Measurements from ENCODE around the gene PCCA. TPM values are rescaled to one million over a fixed set of nuclear protein-coding genes. Genes with fewer than 3 reads are reported as not detected.
A peak's percentile ranks its signal among the peaks of the same experiment; 100 is the strongest.

Gene PCCA
- total RNA-seq, 1 donor from 2014 or later: 9.7 TPM

GRCh38 chr13:100184095-100184494, 95.2 kb downstream of the PCCA start:
- no peak overlapping the region for H3K4me3 Mint-ChIP-seq
- no peak overlapping the region for H3K27ac Mint-ChIP-seq
- H3K36me3 Mint-ChIP-seq (ENCODE audit: low read depth): peaks cover 2% of the 10 kb centered on the region
- peaks cover 25% of the 10 kb centered on the region for H3K4me1 Mint-ChIP-seq (ENCODE audit: low read depth)
- H3K9me3 Mint-ChIP-seq: no peaks in the 10 kb centered on the region
- intact Hi-C loops (cut with micrococcal nuclease): no loop called here
- H3K27me3 Mint-ChIP-seq (ENCODE audit: insufficient read depth): no peaks in the 10 kb centered on the region
- DNase-seq (ENCODE audit: low spot score): no peak

- Mint-ChIP-seq H3K9me3 (no peaks in the 10 kb centered on the region), H3K27ac (no peak overlapping the region), H3K4me3 (no peak overlapping the region), H3K36me3 (ENCODE audit: low read depth) (no peaks in the 10 kb centered on the region), H3K27me3 (ENCODE audit: insufficient read depth) (no peaks in the 10 kb centered on the region), H3K4me1 (ENCODE audit: low read depth) (no peaks in the 10 kb centered on the region)
- intact Hi-C loops (cut with micrococcal nuclease): no loop called here
- DNase-seq (ENCODE audit: low spot score): no peak
Measured at GRCh38 chr13:100195568-100195967, 106.7 kb downstream of the PCCA start.

DNA sequence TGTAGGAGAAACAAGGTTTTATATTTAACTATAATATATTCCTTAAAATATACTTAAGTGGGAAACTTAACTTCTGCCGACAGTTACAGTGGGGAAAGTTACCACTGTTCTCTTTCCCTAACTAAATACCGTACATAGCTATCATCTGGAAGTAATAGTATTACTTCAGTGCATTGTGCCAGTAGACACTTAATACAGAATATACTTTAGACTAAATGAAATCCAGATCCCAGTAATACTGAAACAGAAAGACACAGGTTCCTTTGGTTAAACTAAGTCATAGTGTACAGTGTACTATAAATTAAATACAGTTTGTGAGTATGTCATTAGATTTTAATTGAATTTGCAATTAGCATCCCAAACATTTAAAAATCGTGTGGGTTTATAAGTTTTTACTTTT, 107.5 kb downstream of the PCCA start:
- Mint-ChIP-seq H3K9me3 (no peaks in the 10 kb centered on the region), H3K4me1 (ENCODE audit: low read depth) (no peaks in the 10 kb centered on the region), H3K4me3 (no peak overlapping the region)

GRCh38 chr13:100197116-100197515, 108.2 kb downstream of the PCCA start:
- Mint-ChIP-seq H3K4me3 (no peak overlapping the region), H3K4me1 (ENCODE audit: low read depth) (no peaks in the 10 kb centered on the region), H3K27ac (no peak overlapping the region), H3K9me3 (no peaks in the 10 kb centered on the region), H3K36me3 (ENCODE audit: low read depth) (peaks cover 1% of the 10 kb centered on the region), H3K27me3 (ENCODE audit: insufficient read depth) (no peaks in the 10 kb centered on the region)
- intact Hi-C loops (cut with micrococcal nuclease): no loop called here
- no peak for DNase-seq (ENCODE audit: low spot score)

More for the DNA sequence above, 107.5 kb downstream of the PCCA start:
- intact Hi-C loops (cut with micrococcal nuclease): no loop called here
- H3K27me3 Mint-ChIP-seq (ENCODE audit: insufficient read depth): no peaks in the 10 kb centered on the region
- peaks cover 1% of the 10 kb centered on the region for H3K36me3 Mint-ChIP-seq (ENCODE audit: low read depth)
- no peak for DNase-seq (ENCODE audit: low spot score)
- H3K27ac Mint-ChIP-seq: no peak overlapping the region

GRCh38 chr13:100197591-100198365, 108.9 kb downstream of the PCCA start:
- no peaks in the 10 kb centered on the region for H3K27me3 Mint-ChIP-seq (ENCODE audit: insufficient read depth)
- H3K4me1 Mint-ChIP-seq (ENCODE audit: low read depth): no peaks in the 10 kb centered on the region
- no peaks in the 10 kb centered on the region for H3K9me3 Mint-ChIP-seq
- H3K27ac Mint-ChIP-seq: no peak overlapping the region
- intact Hi-C loops (cut with micrococcal nuclease): no loop called here
- H3K4me3 Mint-ChIP-seq: no peak overlapping the region
- H3K36me3 Mint-ChIP-seq (ENCODE audit: low read depth): peaks cover 1% of the 10 kb centered on the region
- DNase-seq (ENCODE audit: low spot score): no peak

GRCh38 chr13:100203696-100204367, 114.9 kb downstream of the PCCA start:
- DNase-seq (ENCODE audit: low spot score): no peak
- Mint-ChIP-seq H3K27me3 (ENCODE audit: insufficient read depth) (no peaks in the 10 kb centered on the region), H3K4me3 (peak overlapping the region; percentile 52), H3K27ac (no peak overlapping the region), H3K36me3 (ENCODE audit: low read depth) (peaks cover 3% of the 10 kb centered on the region), H3K4me1 (ENCODE audit: low read depth) (peaks cover 10% of the 10 kb centered on the region), H3K9me3 (no peaks in the 10 kb centered on the region)
- intact Hi-C loops (cut with micrococcal nuclease): loop anchor here (5.0 kb wide), 1 partner anchor 72 kb away; no protein-coding TSS in a partner anchor

DNA sequence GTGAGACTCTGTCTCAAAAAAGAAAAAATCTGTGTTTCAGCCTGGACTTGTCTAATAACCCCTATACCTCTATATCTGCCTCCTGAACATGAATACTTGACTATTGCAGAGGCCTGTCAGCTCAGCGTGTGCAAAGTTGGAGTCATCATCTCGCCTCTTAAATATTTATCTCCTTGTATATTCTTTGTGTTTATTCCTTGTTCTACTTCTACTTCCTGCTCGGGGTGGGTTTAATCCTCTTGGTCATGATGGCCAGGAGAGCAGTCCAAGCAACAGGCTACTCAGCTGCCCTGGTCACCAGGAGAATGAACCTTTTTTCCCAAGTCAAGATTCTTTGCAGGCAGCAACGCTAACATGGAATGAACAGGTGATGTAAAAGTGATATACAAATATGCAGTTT, 119.1 kb downstream of the PCCA start:
- intact Hi-C loops (cut with micrococcal nuclease): no loop called here
- Mint-ChIP-seq H3K4me3 (no peak overlapping the region), H3K27me3 (ENCODE audit: insufficient read depth) (no peaks in the 10 kb centered on the region), H3K36me3 (ENCODE audit: low read depth) (peaks cover 17% of the 10 kb centered on the region), H3K9me3 (peaks cover 3% of the 10 kb centered on the region), H3K27ac (no peak overlapping the region), H3K4me1 (ENCODE audit: low read depth) (peaks cover 21% of the 10 kb centered on the region)
- DNase-seq (ENCODE audit: low spot score): no peak

DNA sequence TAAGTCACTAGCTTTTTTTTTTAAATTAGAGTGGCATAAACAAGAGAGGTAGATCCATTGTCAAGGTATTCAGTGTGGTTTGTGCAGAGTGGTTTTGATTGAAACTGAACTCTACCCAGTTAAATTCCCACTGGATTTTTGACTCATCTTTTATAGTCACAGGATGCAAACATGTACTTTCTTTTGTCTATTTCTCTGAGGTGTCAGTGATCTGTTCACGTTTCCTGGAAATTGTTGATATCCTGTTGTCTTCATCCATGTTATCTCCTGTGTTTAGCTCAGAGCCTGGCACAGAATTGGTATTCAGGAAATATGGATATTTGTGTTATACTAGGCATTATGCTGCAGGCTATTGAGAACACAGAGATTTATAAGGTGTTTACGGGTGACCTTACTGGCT, 119.7 kb downstream of the PCCA start:
- Mint-ChIP-seq H3K27ac (no peak overlapping the region), H3K36me3 (ENCODE audit: low read depth) (peaks cover 15% of the 10 kb centered on the region), H3K27me3 (ENCODE audit: insufficient read depth) (no peaks in the 10 kb centered on the region), H3K4me1 (ENCODE audit: low read depth) (peaks cover 16% of the 10 kb centered on the region), H3K4me3 (no peak overlapping the region), H3K9me3 (peaks cover 4% of the 10 kb centered on the region)
- no peak for DNase-seq (ENCODE audit: low spot score)
- intact Hi-C loops (cut with micrococcal nuclease): no loop called here

GRCh38 chr13:100209857-100210825, 121.2 kb downstream of the PCCA start:
- peaks cover 11% of the 10 kb centered on the region for H3K4me1 Mint-ChIP-seq (ENCODE audit: low read depth)
- intact Hi-C loops (cut with micrococcal nuclease): no loop called here
- peaks cover 23% of the 10 kb centered on the region for H3K36me3 Mint-ChIP-seq (ENCODE audit: low read depth)
- no peak overlapping the region for H3K27ac Mint-ChIP-seq
- no peaks in the 10 kb centered on the region for H3K27me3 Mint-ChIP-seq (ENCODE audit: insufficient read depth)
- H3K9me3 Mint-ChIP-seq: peaks cover 4% of the 10 kb centered on the region
- DNase-seq (ENCODE audit: low spot score): no peak
- no peak overlapping the region for H3K4me3 Mint-ChIP-seq

DNA sequence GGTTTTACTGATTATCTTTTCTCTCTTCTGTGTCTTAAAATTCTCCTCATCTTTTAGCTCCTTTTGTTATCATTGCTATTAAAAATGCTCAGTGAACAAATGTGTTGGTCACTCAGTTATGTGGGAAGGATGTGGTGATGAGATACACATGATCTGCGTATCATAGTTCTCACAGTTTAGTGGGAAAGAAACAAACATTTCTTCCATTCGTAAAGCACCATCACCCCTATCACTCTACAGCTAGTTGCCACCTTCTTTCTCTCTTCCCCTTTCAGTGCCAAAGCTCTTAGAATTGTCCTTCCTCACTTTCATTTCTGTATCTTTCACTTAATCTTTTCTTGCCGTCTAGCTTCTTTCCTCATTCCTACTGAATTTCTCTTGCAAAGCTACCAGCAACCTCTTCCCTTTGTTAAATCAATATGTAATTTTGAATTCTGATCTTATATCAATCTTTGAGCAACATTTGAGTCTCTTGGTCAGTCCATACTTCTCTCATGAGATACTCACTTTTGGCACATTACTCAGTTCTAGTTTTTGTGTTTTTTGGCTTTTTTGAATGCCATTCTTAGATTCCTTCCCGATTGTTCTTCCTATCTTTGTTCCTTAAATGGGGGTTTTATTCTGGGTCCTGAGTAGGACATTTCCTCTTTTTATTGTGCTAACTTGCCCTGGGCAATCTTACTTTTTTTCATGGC, 122.3 kb downstream of the PCCA start:
- Mint-ChIP-seq H3K4me3 (no peak overlapping the region), H3K9me3 (peaks cover 4% of the 10 kb centered on the region), H3K4me1 (ENCODE audit: low read depth) (peaks cover 11% of the 10 kb centered on the region), H3K36me3 (ENCODE audit: low read depth) (peaks cover 24% of the 10 kb centered on the region), H3K27ac (no peak overlapping the region), H3K27me3 (ENCODE audit: insufficient read depth) (no peaks in the 10 kb centered on the region)
- intact Hi-C loops (cut with micrococcal nuclease): no loop called here
- no peak for DNase-seq (ENCODE audit: low spot score)

DNA sequence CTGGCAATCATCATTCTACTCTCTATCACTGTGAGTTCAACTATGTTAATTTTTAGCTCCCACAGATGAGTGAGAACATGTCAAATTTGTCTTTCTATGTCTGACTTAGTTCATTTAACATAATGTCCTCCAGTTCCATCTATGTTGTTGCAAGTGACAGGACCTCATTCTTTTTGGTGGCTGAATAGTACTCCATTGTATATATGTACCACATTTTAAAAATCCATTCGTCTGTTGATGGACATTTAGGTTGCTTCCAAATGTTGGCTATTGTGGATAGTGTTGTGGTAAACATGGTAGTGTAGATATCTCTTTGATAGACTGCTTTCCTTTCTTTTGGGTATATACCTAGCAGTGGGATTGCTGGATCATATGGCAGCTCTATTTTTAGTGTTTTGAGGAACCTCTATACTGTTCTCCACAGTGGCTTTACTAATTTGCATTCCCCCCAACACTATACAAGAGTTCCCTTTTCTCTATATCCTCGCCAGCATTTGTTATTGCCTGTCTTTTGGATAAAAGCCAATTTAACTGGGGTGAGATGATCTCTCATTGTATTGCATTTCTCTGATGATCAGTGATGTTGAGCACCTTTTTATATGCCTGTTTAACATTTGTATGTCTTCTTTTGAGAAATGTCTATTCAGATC, 124.1 kb downstream of the PCCA start:
- Mint-ChIP-seq H3K27ac (no peak overlapping the region), H3K9me3 (peaks cover 4% of the 10 kb centered on the region), H3K36me3 (ENCODE audit: low read depth) (peaks cover 24% of the 10 kb centered on the region), H3K4me3 (no peak overlapping the region), H3K27me3 (ENCODE audit: insufficient read depth) (no peaks in the 10 kb centered on the region), H3K4me1 (ENCODE audit: low read depth) (peaks cover 11% of the 10 kb centered on the region)
- DNase-seq (ENCODE audit: low spot score): no peak
- intact Hi-C loops (cut with micrococcal nuclease): no loop called here

DNA sequence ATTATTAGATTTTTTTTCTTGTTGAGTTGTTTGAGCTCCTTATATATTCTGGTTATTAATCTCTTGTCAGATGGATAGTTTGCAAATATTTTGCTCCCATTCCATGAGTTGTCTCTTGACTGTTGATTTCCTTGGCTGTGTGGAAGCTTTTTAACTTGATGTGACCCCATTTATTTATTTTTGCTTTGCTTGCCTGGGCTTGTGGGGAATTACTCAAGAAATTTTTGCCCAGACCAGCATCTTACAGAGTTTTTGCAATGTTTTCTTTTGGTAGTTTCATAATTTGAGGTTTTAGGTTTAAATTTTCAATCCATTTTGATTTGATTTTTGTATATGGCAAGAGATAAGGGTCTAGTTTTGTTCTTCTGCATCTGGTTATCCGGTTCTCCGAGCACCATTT, 124.7 kb downstream of the PCCA start:
- no peak for DNase-seq (ENCODE audit: low spot score)
- Mint-ChIP-seq H3K4me1 (ENCODE audit: low read depth) (peaks cover 11% of the 10 kb centered on the region), H3K36me3 (ENCODE audit: low read depth) (peaks cover 24% of the 10 kb centered on the region), H3K27me3 (ENCODE audit: insufficient read depth) (no peaks in the 10 kb centered on the region), H3K9me3 (peaks cover 4% of the 10 kb centered on the region), H3K4me3 (no peak overlapping the region), H3K27ac (no peak overlapping the region)
- intact Hi-C loops (cut with micrococcal nuclease): no loop called here

Data from activated T-helper 1 cell treated with anti-CD3 and anti-CD28 coated beads, Interleukin-12 subunit alpha, Interleukin-12 subunit beta, Interleukin-2, Interleukin-4 antibody, amounts not matched to agents 30 ng/mL and 10 ng/mL and 1 ng/mL, durations not matched to agents 14 hours and 24 hours and 36 hours (primary cell).